Activated T-helper 1 cell treated with anti-CD3 and anti-CD28 coated beads, Interleukin-12 subunit alpha, Interleukin-12 subunit beta, Interleukin-2, Interleukin-4 antibody, amounts not matched to agents 30 ng/mL and 10 ng/mL and 1 ng/mL, durations not matched to agents 14 hours and 24 hours and 36 hours (primary cell): ENCODE results near the gene ICOSLG. TPM values are rescaled to one million over a fixed set of nuclear protein-coding genes. Genes with fewer than 3 reads are reported as not detected.
"Not testable (repeated sequence)": the region's sequence is repeated elsewhere in the genome, so short reads cannot be mapped to it uniquely, and the experiment has no call there.

Experiments
- DNase-seq: peaks from one replicate; pipeline ENCODE4 v3.0.0; 2021; ENCODE audit warnings: low spot score
- H3K27ac Mint-ChIP-seq: one replicate; pipeline ENCODE4 v1.8.0; 2021; ENCODE audit warnings: mild to moderate bottlenecking, mixed read lengths
- H3K27me3 Mint-ChIP-seq: one replicate; pipeline ENCODE4 v1.8.0; 2022; ENCODE audit warnings: mild to moderate bottlenecking, moderate library complexity, mixed read lengths; ENCODE audit not compliant: insufficient read depth
- H3K36me3 Mint-ChIP-seq: one replicate; pipeline ENCODE4 v1.8.0; 2021; ENCODE audit warnings: low read depth, mixed read lengths
- H3K4me1 Mint-ChIP-seq: one replicate; pipeline ENCODE4 v1.8.0; 2021; ENCODE audit warnings: low read depth, mixed read lengths
- H3K4me3 Mint-ChIP-seq: one replicate; pipeline ENCODE4 v1.8.0; 2021; ENCODE audit warnings: mild to moderate bottlenecking, moderate library complexity, mixed read lengths
- H3K9me3 Mint-ChIP-seq: one replicate; pipeline ENCODE4 v1.8.0; 2021; ENCODE audit warnings: mixed read lengths
- intact Hi-C: fragments of 100-400 bp; cut with micrococcal nuclease; formaldehyde crosslinking; loops from one replicate; pipeline ENCODE4 v1.15.1; 2024
- total RNA-seq: library from RNA; stranded (reverse); gene quantifications from 2 replicates; pipeline ENCODE4 v1.2.3, GENCODE V29; 2022

Gene ICOSLG
- total RNA-seq, 1 donor from 2014 or later: 7.2 TPM

DNA sequence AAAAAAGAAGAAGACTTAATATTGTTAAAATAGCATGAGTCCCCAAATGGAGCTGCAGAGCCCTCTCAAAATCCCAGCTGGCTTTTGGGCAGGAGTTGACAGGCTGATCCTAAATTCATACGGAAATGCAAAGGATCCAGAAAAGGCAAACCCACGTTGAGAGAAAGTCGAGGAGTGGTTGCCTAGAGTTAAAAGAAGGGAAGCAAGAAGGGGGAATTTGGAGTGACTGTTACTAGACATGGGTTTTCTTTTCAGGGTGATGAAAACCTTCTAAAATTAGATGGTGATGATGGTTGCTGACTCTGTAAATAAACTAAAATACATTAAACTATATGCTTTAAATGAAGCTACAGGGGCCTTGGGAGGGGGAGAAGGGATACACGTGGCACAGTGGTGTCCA, 19.3 kb upstream of the ICOSLG start:
- H3K9me3 Mint-ChIP-seq: no peaks in the 10 kb centered on the region
- intact Hi-C loops: no loop called here
- H3K36me3 Mint-ChIP-seq: no peaks in the 10 kb centered on the region
- no peak for DNase-seq
- peaks cover 2% of the 10 kb centered on the region for H3K27me3 Mint-ChIP-seq
- H3K4me1 Mint-ChIP-seq: no peaks in the 10 kb centered on the region
- H3K27ac Mint-ChIP-seq: no peak overlapping the region
- H3K4me3 Mint-ChIP-seq: no peak overlapping the region

DNA sequence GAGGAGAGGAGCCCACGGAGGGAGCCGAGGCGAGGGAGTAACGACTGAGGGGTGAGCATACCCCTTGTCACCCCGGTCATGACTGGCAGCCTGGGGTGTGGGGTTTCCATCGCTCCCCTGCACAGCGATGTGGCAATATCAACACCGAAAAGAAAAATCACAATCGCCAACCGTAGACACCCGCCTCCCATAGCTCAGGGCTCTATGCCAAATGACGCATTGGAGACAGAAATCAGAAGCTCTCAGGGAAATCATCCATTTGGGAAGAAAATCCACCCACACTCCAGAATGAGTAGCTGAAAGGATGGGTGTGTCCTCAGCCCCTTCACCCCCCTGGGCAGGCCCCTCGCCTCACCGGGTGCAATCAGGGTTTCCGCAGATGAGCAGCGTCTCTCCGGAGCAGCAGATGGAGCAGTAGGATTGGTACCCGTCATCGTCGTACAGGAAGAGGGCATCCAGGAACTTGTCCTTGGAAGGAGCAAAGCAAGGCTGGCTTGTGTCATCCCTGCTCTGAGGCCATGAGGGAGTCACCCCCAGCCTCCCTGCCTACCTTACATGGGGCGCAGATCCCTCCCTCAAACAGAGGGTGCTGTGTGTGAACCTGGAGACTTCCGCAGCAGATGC, 18.5 kb upstream of the ICOSLG start:
- Mint-ChIP-seq H3K4me1 (no peaks in the 10 kb centered on the region), H3K36me3 (no peaks in the 10 kb centered on the region), H3K27ac (no peak overlapping the region), H3K27me3 (peaks cover 6% of the 10 kb centered on the region), H3K4me3 (no peak overlapping the region), H3K9me3 (no peaks in the 10 kb centered on the region)
- no peak for DNase-seq
- intact Hi-C loops: no loop called here

DNA sequence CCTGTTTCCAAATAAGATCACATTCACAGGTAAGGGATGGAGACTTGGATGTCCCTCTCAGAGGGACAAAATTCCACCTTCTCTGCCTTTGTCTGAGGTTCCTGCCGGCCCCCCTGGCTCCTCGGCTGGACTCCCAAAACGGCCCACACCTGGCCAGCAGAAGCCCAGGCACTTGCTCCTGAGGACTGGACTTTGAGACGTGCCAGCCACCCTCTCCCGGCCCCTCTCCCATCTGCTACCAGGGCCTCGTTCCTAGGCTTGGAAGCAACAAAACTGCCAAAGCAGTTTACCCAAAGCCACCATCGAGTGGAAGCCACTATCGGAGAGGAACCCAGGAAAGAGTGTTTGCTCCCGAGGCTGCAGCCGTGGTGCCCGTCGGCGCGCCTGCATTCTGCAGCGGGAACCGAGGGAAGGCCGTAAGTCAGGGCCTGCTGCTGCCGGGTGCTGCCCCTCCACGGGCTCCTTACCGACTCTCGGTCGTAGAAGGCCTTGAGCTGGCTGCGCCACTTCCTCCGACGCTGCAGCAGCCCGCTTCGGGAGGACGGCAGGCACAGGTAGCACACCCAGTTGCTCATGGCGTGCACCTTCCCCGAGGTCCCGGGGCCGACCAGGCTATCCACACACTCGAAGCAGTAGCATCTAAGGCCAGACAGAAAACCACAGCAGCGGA, 17.4 kb upstream of the ICOSLG start:
- Mint-ChIP-seq H3K9me3 (no peaks in the 10 kb centered on the region), H3K27me3 (peaks cover 6% of the 10 kb centered on the region), H3K4me1 (no peaks in the 10 kb centered on the region), H3K27ac (no peak overlapping the region), H3K36me3 (no peaks in the 10 kb centered on the region), H3K4me3 (no peak overlapping the region)
- DNase-seq: no peak
- intact Hi-C loops: no loop called here

DNA sequence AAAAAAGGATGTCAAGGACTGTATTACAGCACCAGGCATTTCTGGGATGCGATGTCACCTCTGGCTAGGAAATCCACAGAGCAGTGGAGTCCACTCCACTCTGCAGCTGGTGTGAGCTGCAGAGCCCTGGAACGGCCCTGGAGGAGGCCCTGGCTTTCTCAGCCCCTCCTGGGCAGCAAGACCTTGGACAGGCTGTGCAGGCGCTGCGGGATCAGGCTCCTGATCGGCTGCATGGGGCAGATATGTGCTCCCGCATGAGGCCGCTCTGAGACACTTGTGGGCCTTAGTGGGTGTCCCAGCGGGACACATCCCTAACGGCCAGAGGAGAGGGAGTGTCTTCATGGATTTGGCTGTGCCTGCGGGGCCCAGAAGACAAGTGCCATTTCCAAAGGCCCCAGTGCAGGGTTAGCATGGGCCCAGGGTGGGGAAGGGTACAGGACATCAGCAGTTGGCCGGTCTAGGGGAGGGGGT, 14.8 kb upstream of the ICOSLG start:
- intact Hi-C loops: no loop called here
- no peaks in the 10 kb centered on the region for H3K36me3 Mint-ChIP-seq
- H3K4me1 Mint-ChIP-seq: no peaks in the 10 kb centered on the region
- no peak for DNase-seq
- H3K27me3 Mint-ChIP-seq: peaks cover 6% of the 10 kb centered on the region
- H3K9me3 Mint-ChIP-seq: no peaks in the 10 kb centered on the region
- H3K4me3 Mint-ChIP-seq: no peak overlapping the region
- H3K27ac Mint-ChIP-seq: no peak overlapping the region

DNA sequence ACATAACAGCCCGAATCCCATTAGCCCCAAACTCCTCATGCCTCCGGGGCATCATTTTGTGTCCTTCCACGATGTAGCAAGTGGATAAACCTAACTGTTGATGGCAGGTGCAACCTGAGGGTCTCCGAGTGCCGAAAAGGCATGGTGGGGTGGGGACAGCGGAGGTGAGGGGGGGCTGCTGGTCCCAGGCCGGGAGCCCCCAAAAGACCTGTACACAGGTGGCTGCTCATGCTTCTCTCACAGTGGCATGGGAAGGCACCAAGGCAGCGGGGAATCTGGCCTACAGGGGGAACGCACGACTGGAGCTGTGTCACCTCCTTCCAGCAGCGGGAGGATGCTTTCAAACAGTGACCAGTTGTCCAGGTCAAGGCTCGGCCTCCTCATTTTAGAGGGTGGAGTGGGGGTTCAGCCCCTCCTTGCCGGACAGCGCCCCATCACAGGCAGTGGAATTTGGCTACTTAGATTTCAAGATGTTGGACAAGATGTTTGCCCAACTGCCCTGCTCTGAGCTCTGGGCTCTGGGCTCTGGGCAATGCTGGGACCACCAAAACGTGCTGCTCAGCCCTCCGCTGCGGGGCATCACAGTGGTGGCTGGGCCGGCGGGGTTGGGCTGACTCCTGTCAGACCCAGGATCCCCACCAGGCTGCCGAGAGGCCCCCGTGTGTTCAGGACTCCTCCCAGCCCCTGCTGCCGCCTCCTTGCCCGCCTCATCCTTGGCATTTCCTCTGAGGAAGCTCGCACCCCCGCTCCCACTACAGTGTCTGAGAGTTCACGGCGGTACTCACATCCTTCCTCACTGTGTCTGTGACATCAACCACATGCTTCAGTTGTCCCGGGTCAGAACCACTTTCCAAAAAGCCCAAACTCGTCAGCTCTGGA, 13.3 kb upstream of the ICOSLG start:
- Mint-ChIP-seq H3K27me3 (peaks cover 6% of the 10 kb centered on the region), H3K4me1 (no peaks in the 10 kb centered on the region), H3K27ac (no peak overlapping the region), H3K4me3 (no peak overlapping the region), H3K9me3 (no peaks in the 10 kb centered on the region), H3K36me3 (no peaks in the 10 kb centered on the region)
- intact Hi-C loops: no loop called here
- no peak for DNase-seq

DNA sequence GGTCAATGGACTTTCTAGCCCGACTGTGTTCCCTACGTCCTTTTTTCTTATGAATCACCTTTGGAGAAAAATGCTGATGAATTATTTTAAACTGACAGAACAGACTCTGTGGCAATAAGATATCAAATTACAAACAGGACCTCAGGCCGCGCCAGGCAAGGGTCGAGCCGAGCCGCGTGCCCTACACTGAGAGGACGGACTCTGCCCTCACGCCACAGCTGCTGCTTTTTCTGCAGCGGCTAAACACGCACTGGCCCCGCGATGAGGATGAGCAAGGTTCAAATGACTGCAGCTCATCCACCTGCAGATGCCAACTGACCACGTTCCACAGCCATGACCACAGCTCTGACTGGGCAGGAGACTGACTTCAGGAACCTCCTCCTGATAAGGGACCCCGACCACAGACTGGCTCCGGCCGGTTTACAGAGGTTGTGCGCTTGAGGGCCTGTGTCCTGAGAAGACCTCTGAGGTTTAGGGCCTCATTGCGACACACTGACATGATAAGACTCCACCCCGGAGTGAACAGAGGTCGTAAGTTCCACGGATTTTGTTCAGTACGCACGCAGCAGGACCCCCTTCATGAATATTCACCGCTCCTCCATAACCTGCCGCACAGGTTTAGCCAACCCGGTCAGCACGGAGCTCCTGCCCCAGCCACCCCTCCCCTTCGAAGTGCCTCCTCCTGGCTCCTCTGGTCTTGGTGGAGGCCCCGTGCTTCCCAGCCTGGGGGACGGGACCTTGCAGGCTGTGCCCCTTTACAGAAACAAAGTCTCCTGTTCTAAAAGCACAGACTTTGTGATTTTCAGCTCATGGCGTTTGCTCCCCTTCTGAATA, 8.7 kb upstream of the ICOSLG start:
- H3K27me3 Mint-ChIP-seq, H3K4me3 Mint-ChIP-seq, H3K9me3 Mint-ChIP-seq, intact Hi-C loops, H3K27ac Mint-ChIP-seq, H3K36me3 Mint-ChIP-seq, H3K4me1 Mint-ChIP-seq, DNase-seq: not testable (repeated sequence)

DNA sequence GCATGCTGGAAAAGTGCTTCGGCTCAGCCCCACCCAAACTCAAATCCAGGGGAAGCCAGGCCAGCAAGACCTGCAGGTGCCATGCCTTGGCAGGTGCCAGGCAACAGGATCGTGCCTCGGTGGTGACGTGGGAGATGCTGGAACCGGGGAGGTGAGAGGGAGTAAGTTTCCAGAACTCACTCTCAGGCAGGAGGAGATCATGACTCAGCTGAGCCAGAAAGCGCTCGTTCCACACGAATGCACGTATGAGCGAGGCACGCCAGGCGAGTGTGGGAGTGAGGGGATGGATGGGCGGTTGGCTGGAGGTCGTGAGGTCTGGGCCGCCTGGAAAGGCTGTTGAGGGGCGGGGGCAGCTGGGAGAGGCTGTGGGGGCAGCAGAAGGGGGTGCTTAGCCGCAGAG, 7.2 kb upstream of the ICOSLG start:
- H3K9me3 Mint-ChIP-seq, H3K4me3 Mint-ChIP-seq, H3K27ac Mint-ChIP-seq, intact Hi-C loops, H3K27me3 Mint-ChIP-seq, H3K4me1 Mint-ChIP-seq, DNase-seq, H3K36me3 Mint-ChIP-seq: not testable (repeated sequence)

DNA sequence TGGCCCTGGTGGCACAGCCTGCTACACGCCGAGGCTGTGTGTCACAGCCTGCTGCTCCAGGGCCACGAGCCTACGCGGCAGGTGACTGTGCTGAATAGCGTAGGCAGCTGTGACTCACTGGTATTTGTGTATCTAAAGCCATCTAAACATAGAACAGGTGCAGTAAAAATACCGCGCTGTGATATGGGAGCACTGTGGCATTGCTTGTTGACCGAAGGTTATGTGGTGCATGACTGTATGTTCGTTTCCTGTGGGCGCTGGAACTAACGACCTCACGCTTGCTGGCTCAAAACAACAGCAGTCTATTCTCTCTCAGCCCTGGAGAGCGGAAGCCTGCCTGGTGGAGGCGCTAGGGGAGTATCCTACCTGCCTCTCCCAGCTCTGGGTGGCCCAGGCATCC, 3.2 kb upstream of the ICOSLG start:
- H3K4me1 Mint-ChIP-seq, intact Hi-C loops, H3K27ac Mint-ChIP-seq, H3K27me3 Mint-ChIP-seq, H3K4me3 Mint-ChIP-seq, H3K36me3 Mint-ChIP-seq, H3K9me3 Mint-ChIP-seq, DNase-seq: not testable (repeated sequence)

DNA sequence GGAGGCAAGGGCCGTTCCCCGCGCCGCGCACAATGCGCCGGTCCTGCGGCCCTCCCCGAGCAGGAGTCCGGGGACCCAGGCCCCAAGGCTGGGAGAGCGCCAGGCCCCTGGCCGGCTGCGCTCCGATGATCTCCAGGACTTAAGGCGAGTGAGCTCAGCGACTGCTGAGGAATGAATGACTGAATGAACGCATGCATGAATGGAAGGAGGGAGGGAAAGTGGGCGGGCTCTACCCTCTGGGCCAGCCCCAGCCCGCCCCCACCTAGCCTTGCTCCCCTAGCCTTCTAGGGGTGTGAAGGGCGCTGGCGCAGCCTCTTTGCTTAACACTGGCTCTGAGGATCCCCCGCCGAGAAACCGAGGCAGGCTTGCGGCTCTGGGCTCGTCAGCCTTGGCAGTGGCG, 538 bp upstream of the ICOSLG start:
- H3K9me3 Mint-ChIP-seq, H3K4me1 Mint-ChIP-seq, H3K27ac Mint-ChIP-seq, DNase-seq, H3K27me3 Mint-ChIP-seq, H3K36me3 Mint-ChIP-seq, intact Hi-C loops, H3K4me3 Mint-ChIP-seq: not testable (repeated sequence)

DNA sequence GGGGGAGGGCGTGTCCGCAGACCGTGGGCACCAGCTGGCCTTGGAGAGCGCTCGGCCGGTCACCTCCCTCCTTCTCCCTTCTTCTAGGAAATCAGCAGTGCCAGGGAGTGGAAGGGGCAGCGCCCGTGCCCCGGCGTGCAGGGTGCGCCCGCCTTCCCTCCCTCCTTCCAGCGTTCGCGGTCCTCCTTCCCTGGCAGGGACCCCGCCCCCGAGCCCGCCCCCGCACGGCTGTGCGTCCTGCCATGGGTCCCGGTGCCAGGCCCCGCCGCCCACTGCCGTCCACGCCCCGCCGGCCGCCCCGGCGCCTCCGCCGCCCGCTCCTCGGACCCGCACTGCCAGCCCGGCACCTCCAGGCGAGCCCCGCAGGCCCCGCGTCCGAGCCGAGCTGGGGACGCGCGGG, 390 bp downstream of the ICOSLG start:
- H3K9me3 Mint-ChIP-seq, H3K36me3 Mint-ChIP-seq, H3K4me1 Mint-ChIP-seq, DNase-seq, H3K4me3 Mint-ChIP-seq, intact Hi-C loops, H3K27me3 Mint-ChIP-seq, H3K27ac Mint-ChIP-seq: not testable (repeated sequence)

DNA sequence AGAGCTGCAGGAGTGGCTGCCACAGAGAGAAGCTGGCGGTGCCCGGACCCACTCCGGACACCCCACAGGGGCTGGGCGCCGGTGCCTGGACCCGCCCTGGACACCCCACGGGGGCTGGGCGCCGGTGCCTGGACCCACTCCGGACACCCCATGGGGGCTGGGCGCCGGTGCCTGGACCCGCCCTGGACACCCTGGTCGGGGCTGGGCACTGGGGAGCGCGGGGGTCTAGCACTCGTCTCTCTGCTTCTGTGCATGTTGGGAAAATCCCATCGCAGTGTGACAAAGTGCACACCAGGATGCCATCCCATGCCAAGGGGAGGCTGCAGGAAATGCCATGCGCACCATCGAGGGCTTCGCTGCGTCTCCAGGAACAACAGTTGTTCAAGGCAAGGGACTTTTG, 11.2 kb downstream of the ICOSLG start:
- intact Hi-C loops, H3K27ac Mint-ChIP-seq, H3K9me3 Mint-ChIP-seq, H3K36me3 Mint-ChIP-seq, H3K4me1 Mint-ChIP-seq, DNase-seq, H3K27me3 Mint-ChIP-seq, H3K4me3 Mint-ChIP-seq: not testable (repeated sequence)

DNA sequence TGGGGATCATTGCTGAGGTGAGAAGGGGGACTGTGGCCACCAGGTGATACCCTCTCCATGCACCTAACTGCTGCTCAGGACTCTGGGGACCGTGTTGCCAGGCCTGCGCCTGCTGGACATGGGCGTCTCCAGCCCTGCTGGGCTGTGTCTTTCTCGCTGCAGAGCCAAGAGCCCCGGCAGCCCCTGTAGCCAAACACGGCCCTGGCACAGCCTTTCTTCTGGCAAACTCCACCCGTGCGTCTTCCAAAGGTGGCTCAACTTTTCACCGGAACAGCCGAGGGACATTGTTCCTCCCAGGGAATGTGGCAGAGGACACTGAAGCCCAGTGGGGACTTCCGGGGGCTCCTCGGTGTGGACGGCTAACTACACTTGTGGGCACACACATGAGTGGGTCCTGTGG, 12.6 kb downstream of the ICOSLG start:
- H3K9me3 Mint-ChIP-seq, H3K4me3 Mint-ChIP-seq, intact Hi-C loops, H3K27me3 Mint-ChIP-seq, H3K4me1 Mint-ChIP-seq, H3K27ac Mint-ChIP-seq, DNase-seq, H3K36me3 Mint-ChIP-seq: not testable (repeated sequence)
